Adrenal gland (tissue), 12 donors: ENCODE data around the gene HOXC9. TPM values are rescaled to one million over a fixed set of nuclear protein-coding genes. Genes with fewer than 3 reads are reported as not detected.

Source experiments
- DNase-seq, 7 donors: peaks; one replicate each; pipeline ENCODE4 v3.0.0-alpha.2; 2019 to 2020
- H3K27ac ChIP-seq, 5 donors: fragments of 200-600 bp; sonication (generic) in 4 of 5; 1 replicate in 3 of 5; 2 replicates in 2 of 5; pipeline versions ENCODE4 v1.5.1 to v1.8.0; 2016 to 2020; ENCODE audit warnings: mild to moderate bottlenecking in 1 of 5
- H3K27me3 ChIP-seq: fragments of 200-600 bp; 2 replicates; pipeline ENCODE4 v1.8.0; 2021
- H3K36me3 ChIP-seq, 2 donors: fragments of 200-600 bp; replicated peaks in 1 of 2; 1 replicate in 1 of 2; 2 replicates in 1 of 2; pipeline versions ENCODE4 v1.5.1 to v1.8.0; 2018 to 2022
- H3K4me1 ChIP-seq, 2 donors: fragments of 200-600 bp; replicated peaks in 1 of 2; 1 replicate in 1 of 2; 2 replicates in 1 of 2; pipeline versions ENCODE4 v1.5.1 to v1.8.0; 2018 to 2021
- H3K4me3 ChIP-seq, 4 donors: fragments of 200-600 bp; sonication (generic) in 3 of 4; one replicate each; pipeline ENCODE4 v1.5.1; 2016 to 2018
- H3K9me3 ChIP-seq, 3 donors: fragments of 200-600 bp; sonication (generic) in 1 of 3; replicated peaks in 1 of 3; 1 replicate in 2 of 3; 2 replicates in 1 of 3; pipeline versions ENCODE4 v1.5.1 to v1.8.0; 2016 to 2021
- POLR2A ChIP-seq, 2 donors: fragments of 450-650 bp; IDR thresholded peaks; one replicate each; pipeline ENCODE4 v1.6.1; 2017; ENCODE audit warnings: antibody characterized with exemption in 2 of 2, mild to moderate bottlenecking in 2 of 2, moderate library complexity in 1 of 2
- WGBS, 4 donors: extraction: QIAGEN DNeasy Blood & Tissue Kit in 2 of 4; methylation state at CpG; one replicate each; pipeline versions ENCODE4 v1.1.5 to v1.1.7; 2013 to 2017; 5-methylcytosine and 5-hydroxymethylcytosine counted together
- intact Hi-C, 2 donors: fragments of 100-400 bp; cut with DNase I; formaldehyde crosslinking; loops; one replicate each; pipeline versions ENCODE4 v1.14.1 to v1.15.0; 2022 to 2023
- polyA plus RNA-seq, 3 donors: library from polyadenylated mRNA; stranded (reverse); fragments of 200-250 nt in 2 of 3; fragments of 350-450 nt in 1 of 3; fragmentation: Illumina TruSeq in 1 of 3; extraction: RNeasy Lipid Tissue Mini Kit (QIAGEN cat#74804) in 1 of 3; gene quantifications; one replicate each; pipeline ENCODE4 v1.2.3, GENCODE V29; 2013 to 2014
- total RNA-seq, 9 donors: library from RNA; depleted of rRNA in 4 of 9; stranded (reverse); fragments of >200 nt in 4 of 9; fragments of 120-200 nt in 1 of 9; fragmentation: NEBNext Ultra II Directional in 1 of 9; extraction: Animal tissue kit (Norgen Biotek cat#: 25700) in 1 of 9; gene quantifications; one replicate each; pipeline versions ENCODE4 v1.1.0 to v1.2.4, GENCODE V29; 2013 to 2023
- TF ChIP-seq, protein P1 (sequence below), 6 experiments: fragments of 450-650 bp in 4 of 6; fragments of 200-600 bp in 2 of 6; sonication (generic) in 1 of 6; IDR thresholded peaks; 1 replicate in 5 of 6; 2 replicates in 1 of 6; pipeline versions ENCODE4 v1.5.1 to v1.8.0; 2016 to 2021; ENCODE audit warnings: antibody characterized with exemption in 6 of 6, mild to moderate bottlenecking in 2 of 6, moderate library complexity in 1 of 6
- donor health status: healthy with polysubstance abuse.
- donor health status: Bipolar disorder and iron deficiency.
- donor health status: DM: yes; HTN: yes; CAD: no.
- donor health status: DM: no; HTN: no; CAD: no.
- donor health status: DM: no; HTN: no; CAD: no.
- donor health status: DM: yes; HTN: yes; CAD: no.

The HOXC9 gene
- total and polyA plus RNA-seq, 12 donors: 1.2 to 12.1 (median 3.0) TPM; not detected in 1

GRCh38 chr12:53980104-53980801 lies 19.7 kb upstream of the HOXC9 start:
- 53 to 67% (median 57%) methylated on average over 7 of the region's 7 CpGs for WGBS, 4 donors
- TF ChIP-seq POLR2A (IDR thresholded peaks at IDR 0.05): no peak
- TF ChIP-seq, protein P1, sequence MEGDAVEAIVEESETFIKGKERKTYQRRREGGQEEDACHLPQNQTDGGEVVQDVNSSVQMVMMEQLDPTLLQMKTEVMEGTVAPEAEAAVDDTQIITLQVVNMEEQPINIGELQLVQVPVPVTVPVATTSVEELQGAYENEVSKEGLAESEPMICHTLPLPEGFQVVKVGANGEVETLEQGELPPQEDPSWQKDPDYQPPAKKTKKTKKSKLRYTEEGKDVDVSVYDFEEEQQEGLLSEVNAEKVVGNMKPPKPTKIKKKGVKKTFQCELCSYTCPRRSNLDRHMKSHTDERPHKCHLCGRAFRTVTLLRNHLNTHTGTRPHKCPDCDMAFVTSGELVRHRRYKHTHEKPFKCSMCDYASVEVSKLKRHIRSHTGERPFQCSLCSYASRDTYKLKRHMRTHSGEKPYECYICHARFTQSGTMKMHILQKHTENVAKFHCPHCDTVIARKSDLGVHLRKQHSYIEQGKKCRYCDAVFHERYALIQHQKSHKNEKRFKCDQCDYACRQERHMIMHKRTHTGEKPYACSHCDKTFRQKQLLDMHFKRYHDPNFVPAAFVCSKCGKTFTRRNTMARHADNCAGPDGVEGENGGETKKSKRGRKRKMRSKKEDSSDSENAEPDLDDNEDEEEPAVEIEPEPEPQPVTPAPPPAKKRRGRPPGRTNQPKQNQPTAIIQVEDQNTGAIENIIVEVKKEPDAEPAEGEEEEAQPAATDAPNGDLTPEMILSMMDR (IDR thresholded peaks at IDR 0.05): no peak
- intact Hi-C loops: no loop called here
- Histone ChIP-seq H3K4me1 (peaks cover 3 to 5% of the 10 kb centered on the region in 2 donors), H3K27me3 (peaks cover 88% of the 10 kb centered on the region), H3K4me3 (no peak overlapping the region), H3K9me3 (no peaks in the 10 kb centered on the region), H3K36me3 (no peaks in the 10 kb centered on the region), H3K27ac (no peak overlapping the region)
- no peak for DNase-seq

DNA sequence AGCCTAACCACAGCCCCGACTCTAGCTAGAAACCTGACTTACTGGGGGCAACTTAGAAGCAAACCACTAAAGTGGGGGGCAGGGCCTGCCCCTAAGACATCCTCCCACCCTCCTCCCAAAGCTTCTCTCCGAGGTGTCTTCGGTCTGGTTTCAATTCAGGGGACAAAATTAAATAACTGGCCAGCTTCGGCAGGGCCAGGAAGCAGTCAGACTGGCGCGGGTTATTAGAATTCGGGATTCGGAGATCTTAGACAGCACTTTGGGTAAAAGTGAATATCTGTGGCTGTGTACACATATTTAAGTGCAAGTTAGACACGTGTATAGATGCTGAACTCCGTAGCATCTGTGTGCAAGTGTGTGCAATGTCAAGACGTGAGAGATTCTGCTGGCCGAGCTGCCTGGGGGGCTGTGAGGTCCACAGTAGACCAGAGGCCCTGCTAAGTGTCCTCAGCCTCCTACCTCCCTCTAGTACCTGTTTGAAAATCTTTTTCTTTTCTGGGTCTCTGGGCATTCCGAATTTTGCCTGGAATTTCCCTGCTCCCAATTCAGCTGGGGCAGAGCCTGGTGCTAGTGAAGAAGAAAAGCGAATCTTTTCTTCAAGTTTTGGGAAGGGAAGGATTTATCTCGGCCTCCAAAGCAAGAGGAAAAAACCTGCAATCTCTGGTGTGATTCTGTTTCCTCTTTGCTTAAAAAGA lies 19.0 kb upstream of the HOXC9 start:
- peaks cover 4 to 9% of the 10 kb centered on the region in 2 donors for H3K4me1 ChIP-seq
- H3K27ac ChIP-seq: no peak overlapping the region
- H3K4me3 ChIP-seq: no peak overlapping the region
- DNase-seq: no peak
- intact Hi-C loops: no loop called here
- TF ChIP-seq, protein P1 (IDR thresholded peaks at IDR 0.05): no peak
- TF ChIP-seq POLR2A (IDR thresholded peaks at IDR 0.05): no peak
- 42 to 60% (median 53%) methylated on average over 15 of the region's 15 CpGs for WGBS, 4 donors
- H3K36me3 ChIP-seq: no peaks in the 10 kb centered on the region
- no peaks in the 10 kb centered on the region for H3K9me3 ChIP-seq
- peaks cover 88% of the 10 kb centered on the region for H3K27me3 ChIP-seq

DNA sequence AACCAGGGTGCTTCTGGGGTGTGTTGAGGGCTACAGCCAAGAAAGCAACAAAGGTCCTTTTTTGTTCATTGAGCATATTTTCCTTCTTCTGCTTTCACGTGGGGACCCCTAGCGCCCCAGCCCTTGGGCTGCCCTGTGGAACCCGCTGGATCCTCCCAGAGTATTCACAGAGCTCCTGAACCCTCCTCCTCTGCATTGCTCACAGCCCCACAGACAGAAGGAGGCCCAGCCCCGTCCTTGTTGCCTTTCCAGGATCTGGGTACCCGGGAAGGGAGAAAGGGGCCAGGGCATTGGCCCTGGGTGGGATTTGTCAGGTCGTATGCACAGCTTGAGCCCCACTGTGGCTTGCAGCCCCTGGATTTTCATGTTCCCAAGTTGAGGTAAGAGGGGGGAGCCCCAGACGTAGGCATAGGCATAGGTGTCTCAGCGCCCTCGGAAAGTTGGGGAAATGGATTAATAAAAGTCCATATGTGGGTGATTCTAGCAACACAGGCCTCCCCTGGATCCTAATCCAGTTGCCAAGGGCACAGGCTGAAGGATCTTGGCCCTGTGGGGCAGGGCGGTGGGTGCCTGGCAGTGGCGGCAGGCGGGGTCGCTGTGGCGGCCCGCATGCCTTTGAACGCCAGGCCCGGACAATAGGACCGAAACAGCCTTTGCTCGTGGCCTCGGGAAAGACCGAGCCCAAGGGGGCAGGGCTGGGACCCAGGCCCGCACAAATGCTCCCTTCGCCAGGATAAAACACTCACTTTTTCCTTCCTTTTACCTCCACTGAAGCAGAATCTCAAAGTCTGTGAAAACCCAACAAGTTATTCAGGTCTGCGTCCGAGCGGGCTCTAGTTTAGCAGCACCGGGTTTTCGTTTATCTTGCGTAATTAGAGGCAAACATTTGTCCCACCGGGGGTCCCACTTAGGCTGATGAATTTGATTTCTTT lies 18.1 kb upstream of the HOXC9 start:
- Histone ChIP-seq H3K27ac (no peak overlapping the region), H3K27me3 (peaks cover 88% of the 10 kb centered on the region), H3K4me3 (no peak overlapping the region), H3K4me1 (peaks cover 4 to 13% of the 10 kb centered on the region in 2 donors), H3K36me3 (no peaks in the 10 kb centered on the region), H3K9me3 (no peaks in the 10 kb centered on the region)
- no peak for DNase-seq
- 37 to 46% (median 42%) methylated on average over 28 to 30 of the region's 30 CpGs for WGBS, 4 donors
- intact Hi-C loops: no loop called here
- TF ChIP-seq, protein P1 (IDR thresholded peaks at IDR 0.05): no peak
- TF ChIP-seq POLR2A (IDR thresholded peaks at IDR 0.05): no peak
